ENCODE results near the gene SOWAHA. TPM values are rescaled to one million over a fixed set of nuclear protein-coding genes. Genes with fewer than 3 reads are reported as not detected.

The SOWAHA gene
- total RNA-seq, 4 donors from 2014 or later, result 0.27 to 0.87 TPM; not detected in 2

DNA sequence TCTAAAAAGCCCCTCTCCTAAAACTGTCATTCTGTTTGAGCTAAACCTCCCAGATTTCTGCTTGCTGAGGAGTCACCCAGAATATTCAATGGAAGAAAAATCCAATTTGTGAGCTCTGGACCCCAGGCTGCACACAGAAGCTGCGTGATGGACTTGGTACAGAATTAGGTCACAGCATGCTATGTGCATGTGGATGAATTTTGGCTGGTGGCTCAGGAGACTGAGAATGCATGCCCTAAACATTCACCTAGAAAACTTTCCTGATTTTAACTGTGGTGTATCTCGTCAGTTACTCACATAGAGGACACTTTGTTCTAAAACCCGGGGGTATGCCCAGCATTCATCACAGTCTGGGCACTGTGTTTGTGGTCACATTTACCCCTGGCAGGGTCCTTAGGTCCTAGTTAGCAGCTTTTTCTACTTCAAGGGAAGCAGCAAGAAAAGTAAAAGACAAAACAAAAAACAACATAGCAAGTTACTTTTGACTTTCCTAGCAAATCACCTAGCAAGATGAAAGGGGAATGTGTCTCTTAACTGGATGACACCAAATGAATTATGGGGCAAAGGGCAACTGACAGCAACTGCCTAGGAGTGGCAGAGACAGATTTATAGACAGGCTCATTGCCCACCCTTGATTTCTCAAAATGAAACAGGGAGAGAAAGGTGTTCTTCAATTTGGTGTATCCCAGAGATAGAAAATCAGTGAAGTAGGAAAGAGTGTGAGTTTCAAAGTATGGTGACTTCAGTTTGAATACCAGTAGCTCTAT is 25.6 kb downstream of the SOWAHA start:
- Histone ChIP-seq H3K4me1 (peaks cover 0 to 14% (median 6%) of the 10 kb centered on the region in 3 donors), H3K36me3 (no peaks in the 10 kb centered on the region), H3K27me3 (no peaks in the 10 kb centered on the region), H3K4me3 (no peak overlapping the region), H3K9me3 (no peaks in the 10 kb centered on the region), H3K27ac (peak overlapping the region in 2 of 4 donors; percentile 76 to 81)
- 80% methylated on average over 3 of the region's 3 CpGs; no CpG with 5 or more reads in 1 of the 2 donors for WGBS, 2 donors (ENCODE audit: low coverage in 1 of 2)
- no peak for TF ChIP-seq POLR2A (IDR thresholded peaks at IDR 0.05)
- no peak for TF ChIP-seq EP300 (IDR thresholded peaks at IDR 0.05)
- ATAC-seq, result no peak

GRCh38 chr5:132839426-132840301 is 26.6 kb downstream of the SOWAHA start:
- Histone ChIP-seq H3K27ac (peak overlapping the region in 3 of 4 donors; percentile 76 to 81 (median 77)), H3K9me3 (no peaks in the 10 kb centered on the region), H3K36me3 (no peaks in the 10 kb centered on the region), H3K27me3 (no peaks in the 10 kb centered on the region), H3K4me1 (peaks cover 0 to 14% (median 6%) of the 10 kb centered on the region in 3 donors), H3K4me3 (no peak overlapping the region)
- ATAC-seq, result peak; percentile 48
- no peak for TF ChIP-seq POLR2AphosphoS5 (IDR thresholded peaks at IDR 0.05)
- no peak for TF ChIP-seq CTCF (IDR thresholded peaks at IDR 0.05)
- TF ChIP-seq EP300 (IDR thresholded peaks at IDR 0.05), result no peak
- no peak for TF ChIP-seq POLR2A (IDR thresholded peaks at IDR 0.05)
- 59 to 63% methylated on average over 2 to 8 of the region's 8 CpGs for WGBS, 2 donors (ENCODE audit: low coverage in 1 of 2)

GRCh38 chr5:132840313-132840712 is 27.2 kb downstream of the SOWAHA start:
- no peak overlapping the region for H3K4me3 ChIP-seq
- H3K9me3 ChIP-seq, result no peaks in the 10 kb centered on the region
- no peaks in the 10 kb centered on the region for H3K27me3 ChIP-seq
- H3K36me3 ChIP-seq, result no peaks in the 10 kb centered on the region
- H3K27ac ChIP-seq, result peak overlapping the region in 3 of 4 donors; percentile 76 to 81 (median 77)
- 50 to 67% methylated on average over 2 to 3 of the region's 3 CpGs for WGBS, 2 donors (ENCODE audit: low coverage in 1 of 2)
- peaks cover 0 to 14% (median 6%) of the 10 kb centered on the region in 3 donors for H3K4me1 ChIP-seq
- TF ChIP-seq CTCF (IDR thresholded peaks at IDR 0.05), result no peak
- no peak for TF ChIP-seq POLR2AphosphoS5 (IDR thresholded peaks at IDR 0.05)
- no peak for TF ChIP-seq EP300 (IDR thresholded peaks at IDR 0.05)
- no peak for TF ChIP-seq POLR2A (IDR thresholded peaks at IDR 0.05)
- no peak for ATAC-seq

DNA sequence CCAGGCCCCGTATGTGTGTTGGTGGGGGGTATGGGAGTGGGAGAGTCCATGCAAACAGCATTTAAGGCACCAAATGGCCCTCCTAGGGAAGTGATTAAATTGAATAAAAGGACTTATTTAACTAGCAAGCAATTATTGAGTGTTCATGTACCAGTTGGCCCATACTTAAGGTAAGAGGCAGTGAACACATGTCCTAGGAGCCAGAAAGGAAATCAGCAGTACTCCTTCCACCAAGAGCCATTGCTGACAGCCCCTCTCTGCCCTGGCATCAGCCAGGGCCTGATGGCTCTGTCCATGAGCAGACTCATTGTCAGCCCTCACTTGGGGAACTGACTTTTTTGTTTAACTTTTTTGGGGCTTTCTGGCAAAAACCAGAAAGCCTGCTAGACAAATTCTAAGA is 27.8 kb downstream of the SOWAHA start:
- 71% methylated on average over 1 of the region's 1 CpG; no CpG with 5 or more reads in 1 of the 2 donors for WGBS, 2 donors (ENCODE audit: low coverage in 1 of 2)
- TF ChIP-seq POLR2AphosphoS5 (IDR thresholded peaks at IDR 0.05) (no peak), CTCF (IDR thresholded peaks at IDR 0.05) (no peak), POLR2A (IDR thresholded peaks at IDR 0.05) (no peak), EP300 (IDR thresholded peaks at IDR 0.05) (no peak)
- ATAC-seq, result no peak
- Histone ChIP-seq H3K4me1 (peaks cover 0 to 14% (median 6%) of the 10 kb centered on the region in 3 donors), H3K27me3 (no peaks in the 10 kb centered on the region), H3K36me3 (no peaks in the 10 kb centered on the region), H3K27ac (no peak overlapping the region), H3K9me3 (no peaks in the 10 kb centered on the region), H3K4me3 (no peak overlapping the region)

- TF ChIP-seq POLR2A (IDR thresholded peaks at IDR 0.05) (no peak), EP300 (IDR thresholded peaks at IDR 0.05) (no peak), CTCF (IDR thresholded peaks at IDR 0.05) (no peak), POLR2AphosphoS5 (IDR thresholded peaks at IDR 0.05) (no peak)
- 91 to 100% methylated on average over 2 to 4 of the region's 4 CpGs for WGBS, 2 donors (ENCODE audit: low coverage in 1 of 2)
- Histone ChIP-seq H3K27me3 (no peaks in the 10 kb centered on the region), H3K4me3 (no peak overlapping the region), H3K27ac (no peak overlapping the region), H3K9me3 (no peaks in the 10 kb centered on the region), H3K36me3 (no peaks in the 10 kb centered on the region), H3K4me1 (peaks cover 0 to 14% (median 6%) of the 10 kb centered on the region in 3 donors)
- no peak for ATAC-seq
These were observed 28.2 kb downstream of the SOWAHA start for GRCh38 chr5:132841305-132841704.
